Thyroid gland (tissue), 4 donors: ENCODE results near the gene ATF3.

Experiments used
- POLR2A ChIP-seq, 2 donors: fragments of 450-650 bp; IDR thresholded peaks; one replicate each; pipeline ENCODE4 v1.6.1; 2017; ENCODE audit warnings: antibody characterized with exemption in 2 of 2, mild to moderate bottlenecking in 2 of 2, moderate library complexity in 1 of 2
- TF ChIP-seq, protein P1 (sequence below), 6 experiments: fragments of 200-600 bp in 3 of 6; fragments of 450-650 bp in 3 of 6; sonication (generic) in 3 of 6; IDR thresholded peaks; one replicate each; pipeline ENCODE4 v1.5.1; 2016 to 2019; ENCODE audit warnings: antibody characterized with exemption in 6 of 6, mild to moderate bottlenecking in 2 of 6, inconsistent platforms in 1 of 6, moderate library complexity in 1 of 6

DNA sequence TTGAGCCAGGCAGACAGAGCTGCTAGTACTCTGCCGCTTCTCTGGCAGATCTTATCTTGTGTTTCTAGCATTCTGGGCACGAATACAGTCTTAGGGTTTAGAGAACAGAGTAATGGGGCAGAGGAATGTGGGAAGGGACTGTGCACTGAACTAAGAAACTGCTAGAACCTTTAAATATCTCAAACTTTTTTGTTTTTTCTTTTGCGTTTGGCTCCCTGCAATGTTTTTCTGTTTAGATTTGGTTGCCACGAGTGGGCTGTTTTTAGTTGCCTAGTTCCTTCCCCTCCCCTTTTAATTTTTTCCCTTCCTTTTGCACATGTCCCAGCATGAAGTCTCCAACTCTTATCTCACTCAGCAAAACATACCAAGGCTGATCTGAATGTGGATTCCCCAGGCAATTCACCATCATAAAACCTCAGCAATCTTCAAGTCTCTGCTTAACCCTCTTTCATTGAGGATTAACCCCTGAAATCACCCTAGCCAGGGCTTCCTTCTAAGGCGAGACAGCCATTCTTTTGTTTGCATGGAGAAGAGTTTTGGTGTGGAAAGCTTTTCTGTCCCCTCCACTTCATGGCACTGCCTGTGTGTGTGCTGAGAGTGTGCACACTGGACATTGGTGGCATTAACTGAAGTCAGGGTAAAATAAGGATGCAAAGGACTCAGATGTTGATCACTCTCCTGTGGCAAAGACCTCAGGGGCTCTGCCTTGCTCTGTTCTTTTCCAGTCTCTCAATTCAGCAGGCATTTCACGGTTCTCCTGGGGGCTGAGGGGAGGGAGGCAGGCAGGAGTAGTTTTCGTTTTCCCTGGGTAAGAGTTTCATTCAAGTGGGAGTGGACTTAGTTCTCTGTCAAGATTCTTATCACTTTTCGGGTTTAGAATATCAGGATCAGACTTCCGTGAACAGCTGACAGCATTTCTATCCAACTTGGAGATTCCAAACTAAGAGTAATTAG is 2.8 kb upstream of the ATF3 start:
- TF ChIP-seq, protein P1, sequence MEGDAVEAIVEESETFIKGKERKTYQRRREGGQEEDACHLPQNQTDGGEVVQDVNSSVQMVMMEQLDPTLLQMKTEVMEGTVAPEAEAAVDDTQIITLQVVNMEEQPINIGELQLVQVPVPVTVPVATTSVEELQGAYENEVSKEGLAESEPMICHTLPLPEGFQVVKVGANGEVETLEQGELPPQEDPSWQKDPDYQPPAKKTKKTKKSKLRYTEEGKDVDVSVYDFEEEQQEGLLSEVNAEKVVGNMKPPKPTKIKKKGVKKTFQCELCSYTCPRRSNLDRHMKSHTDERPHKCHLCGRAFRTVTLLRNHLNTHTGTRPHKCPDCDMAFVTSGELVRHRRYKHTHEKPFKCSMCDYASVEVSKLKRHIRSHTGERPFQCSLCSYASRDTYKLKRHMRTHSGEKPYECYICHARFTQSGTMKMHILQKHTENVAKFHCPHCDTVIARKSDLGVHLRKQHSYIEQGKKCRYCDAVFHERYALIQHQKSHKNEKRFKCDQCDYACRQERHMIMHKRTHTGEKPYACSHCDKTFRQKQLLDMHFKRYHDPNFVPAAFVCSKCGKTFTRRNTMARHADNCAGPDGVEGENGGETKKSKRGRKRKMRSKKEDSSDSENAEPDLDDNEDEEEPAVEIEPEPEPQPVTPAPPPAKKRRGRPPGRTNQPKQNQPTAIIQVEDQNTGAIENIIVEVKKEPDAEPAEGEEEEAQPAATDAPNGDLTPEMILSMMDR (IDR thresholded peaks at IDR 0.05): peak in 1 of 6 experiments; percentile 9
- TF ChIP-seq POLR2A (IDR thresholded peaks at IDR 0.05): peak in 1 of 2 donors; percentile 37
